Hepatocyte (in vitro differentiated cells): Measurements from ENCODE around the gene TRAPPC12. TPM values are rescaled to one million over a fixed set of nuclear protein-coding genes. Genes with fewer than 3 reads are reported as not detected.

Source experiments
- DNase-seq: peaks from one replicate; pipeline ENCODE4 v3.0.0-alpha.2; 2016; ENCODE audit warnings: low spot score
- H2AFZ ChIP-seq: fragments of 200-600 bp; sonication (generic); 2 replicates; pipeline ENCODE4 v1.6.0; 2016; ENCODE audit warnings: antibody characterized with exemption, mild to moderate bottlenecking
- H3K27ac ChIP-seq: fragments of 200-600 bp; sonication (generic); 2 replicates; pipeline ENCODE4 v1.5.1; 2016; ENCODE audit warnings: mild to moderate bottlenecking
- H3K27me3 ChIP-seq: fragments of 200-600 bp; sonication (generic); 2 replicates; pipeline ENCODE4 v1.6.1; 2016
- H3K36me3 ChIP-seq: fragments of 200-600 bp; sonication (generic); replicated peaks from 2 replicates; pipeline ENCODE4 v1.5.1; 2016; ENCODE audit warnings: low read depth; ENCODE audit not compliant: insufficient read depth
- H3K4me1 ChIP-seq: fragments of 200-600 bp; sonication (generic); 2 replicates; pipeline ENCODE4 v1.5.1; 2016; ENCODE audit warnings: mild to moderate bottlenecking, moderate library complexity; ENCODE audit not compliant: insufficient read depth
- H3K4me2 ChIP-seq: fragments of 200-600 bp; sonication (generic); 2 replicates; pipeline ENCODE4 v1.6.0; 2016
- H3K4me3 ChIP-seq: fragments of 200-600 bp; sonication (generic); 2 replicates; pipeline ENCODE4 v1.5.1; 2016; ENCODE audit warnings: mild to moderate bottlenecking
- H3K79me2 ChIP-seq: fragments of 200-600 bp; sonication (generic); 2 replicates; pipeline ENCODE4 v1.6.0; 2017; ENCODE audit warnings: mild to moderate bottlenecking
- H3K9me2 ChIP-seq: fragments of 200-600 bp; sonication (generic); replicated peaks from 2 replicates; pipeline ENCODE4 v1.6.0; 2017; ENCODE audit warnings: mild to moderate bottlenecking; ENCODE audit not compliant: insufficient read depth
- H3K9me3 ChIP-seq: fragments of 200-600 bp; sonication (generic); 2 replicates; pipeline ENCODE4 v1.5.1; 2016; ENCODE audit warnings: low read depth, mild to moderate bottlenecking
- H4K20me1 ChIP-seq: fragments of 200-600 bp; sonication (generic); 2 replicates; pipeline ENCODE4 v1.6.0; 2016; ENCODE audit warnings: mild to moderate bottlenecking; ENCODE audit not compliant: insufficient read depth, poor library complexity, severe bottlenecking
- EZH2 ChIP-seq: fragments of 200-600 bp; sonication (generic); IDR thresholded peaks from 2 replicates; pipeline ENCODE4 v1.6.1; 2016; ENCODE audit warnings: antibody characterized with exemption, mild to moderate bottlenecking, borderline replicate concordance
- EZH2phosphoT487 ChIP-seq: fragments of 200-600 bp; sonication (generic); IDR thresholded peaks from one replicate; pipeline ENCODE4 v1.6.1; 2018; ENCODE audit warnings: antibody characterized with exemption, mild to moderate bottlenecking, low read depth, moderate library complexity; ENCODE audit not compliant: unreplicated experiment, severe bottlenecking
- WGBS: methylation state at CpG from one replicate; pipeline ENCODE4 v1.1.6; 2016; ENCODE audit warnings: low lambda C conversion rate; ENCODE audit errors: missing lambda C conversion rate; 5-methylcytosine and 5-hydroxymethylcytosine counted together
- polyA plus RNA-seq: library from polyadenylated mRNA; unstranded; fragments of >200 nt; fragmentation: Nextera tagmentation; extraction: Ambion mirVana; gene quantifications from 2 replicates; pipeline ENCODE4 v1.2.1, GENCODE V29; 2016
- total RNA-seq: library from RNA; depleted of rRNA; stranded (reverse); fragments of >200 nt; gene quantifications from 2 replicates; pipeline ENCODE4 v1.2.3, GENCODE V29; 2014
- TF ChIP-seq, protein P1 (sequence below): fragments of 200-600 bp; sonication (generic); IDR thresholded peaks from 2 replicates; pipeline ENCODE4 v1.5.1; 2016; ENCODE audit warnings: antibody characterized with exemption, mild to moderate bottlenecking; ENCODE audit not compliant: poor library complexity

The TRAPPC12 gene
- total RNA-seq (38.7 and 61.2 TPM in 2 replicates), polyA plus RNA-seq (49.3 and 66.5 TPM in 2 replicates)

DNA sequence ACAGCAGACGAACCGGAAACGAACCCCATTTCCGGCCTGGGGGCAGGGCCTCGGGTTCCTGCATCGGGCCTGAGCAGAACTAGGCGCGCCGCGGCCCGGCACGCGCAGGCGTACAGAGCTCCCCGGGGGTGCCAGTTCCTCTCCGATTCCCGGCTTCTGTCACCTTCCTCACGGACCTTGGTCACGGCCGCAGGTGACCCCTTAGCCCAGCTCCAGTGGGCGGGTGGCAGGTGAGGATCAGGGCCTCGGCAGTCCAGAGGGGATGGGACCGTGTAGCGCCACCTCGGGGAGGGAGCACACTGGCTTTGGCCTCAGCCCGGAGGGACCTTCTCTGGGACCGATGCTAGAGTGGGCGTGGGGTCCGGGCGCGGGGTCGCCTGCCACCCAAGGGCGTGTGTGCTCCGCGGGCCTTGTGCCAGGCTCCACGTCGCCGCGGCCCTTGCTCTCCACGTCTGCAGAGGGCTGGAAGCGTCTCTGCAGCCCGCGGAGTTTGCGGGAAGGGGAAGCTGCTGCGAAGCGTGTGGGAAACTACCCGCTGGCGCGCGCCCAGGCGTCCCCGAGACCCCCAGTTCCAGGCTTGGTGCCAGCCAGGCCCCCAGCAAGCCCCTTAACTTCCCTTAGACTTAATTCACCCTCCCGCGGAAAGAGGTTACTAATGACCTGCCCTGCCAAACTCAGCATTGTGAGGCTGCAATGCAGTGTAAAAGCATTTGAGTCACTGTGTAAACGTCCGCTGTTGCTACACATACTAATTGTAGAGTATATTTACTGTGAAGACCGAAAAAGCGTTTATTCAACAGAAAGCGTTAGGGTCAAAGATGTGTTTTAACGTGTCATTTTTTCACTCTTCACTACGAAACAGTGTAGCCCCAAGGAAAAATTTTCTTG is at the start of gene TRAPPC12:
TRAPPC12 (plus strand) TSS at position 48 of the 888 bp plus-strand sequence. CDS start 7,930 bp downstream, outside the sequence.
- H3K4me1 ChIP-seq = peaks cover 20% of the 10 kb centered on the region
- no peaks in the 10 kb centered on the region for H3K27me3 ChIP-seq
- H3K36me3 ChIP-seq = no peaks in the 10 kb centered on the region
- TF ChIP-seq EZH2 (no peak), EZH2phosphoT487 (no peak)
- TF ChIP-seq, protein P1, sequence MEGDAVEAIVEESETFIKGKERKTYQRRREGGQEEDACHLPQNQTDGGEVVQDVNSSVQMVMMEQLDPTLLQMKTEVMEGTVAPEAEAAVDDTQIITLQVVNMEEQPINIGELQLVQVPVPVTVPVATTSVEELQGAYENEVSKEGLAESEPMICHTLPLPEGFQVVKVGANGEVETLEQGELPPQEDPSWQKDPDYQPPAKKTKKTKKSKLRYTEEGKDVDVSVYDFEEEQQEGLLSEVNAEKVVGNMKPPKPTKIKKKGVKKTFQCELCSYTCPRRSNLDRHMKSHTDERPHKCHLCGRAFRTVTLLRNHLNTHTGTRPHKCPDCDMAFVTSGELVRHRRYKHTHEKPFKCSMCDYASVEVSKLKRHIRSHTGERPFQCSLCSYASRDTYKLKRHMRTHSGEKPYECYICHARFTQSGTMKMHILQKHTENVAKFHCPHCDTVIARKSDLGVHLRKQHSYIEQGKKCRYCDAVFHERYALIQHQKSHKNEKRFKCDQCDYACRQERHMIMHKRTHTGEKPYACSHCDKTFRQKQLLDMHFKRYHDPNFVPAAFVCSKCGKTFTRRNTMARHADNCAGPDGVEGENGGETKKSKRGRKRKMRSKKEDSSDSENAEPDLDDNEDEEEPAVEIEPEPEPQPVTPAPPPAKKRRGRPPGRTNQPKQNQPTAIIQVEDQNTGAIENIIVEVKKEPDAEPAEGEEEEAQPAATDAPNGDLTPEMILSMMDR = peak; percentile 53
- no peaks in the 10 kb centered on the region for H3K9me3 ChIP-seq
- peak within 1 kb of the TSS; percentile 66 for H2AFZ ChIP-seq
- peaks cover 61% of the 10 kb centered on the region for H3K79me2 ChIP-seq
- peak within 1 kb of the TSS; percentile 91 for H3K27ac ChIP-seq
- H4K20me1 ChIP-seq = no peaks in the 10 kb centered on the region
- no peaks in the 10 kb centered on the region for H3K9me2 ChIP-seq
- H3K4me2 ChIP-seq = peak within 1 kb of the TSS; percentile 79
- peak within 1 kb of the TSS; percentile 56 for H3K4me3 ChIP-seq
- peak; percentile 96 for DNase-seq
- WGBS = 2% methylated on average over 61 of the region's 61 CpGs

DNA sequence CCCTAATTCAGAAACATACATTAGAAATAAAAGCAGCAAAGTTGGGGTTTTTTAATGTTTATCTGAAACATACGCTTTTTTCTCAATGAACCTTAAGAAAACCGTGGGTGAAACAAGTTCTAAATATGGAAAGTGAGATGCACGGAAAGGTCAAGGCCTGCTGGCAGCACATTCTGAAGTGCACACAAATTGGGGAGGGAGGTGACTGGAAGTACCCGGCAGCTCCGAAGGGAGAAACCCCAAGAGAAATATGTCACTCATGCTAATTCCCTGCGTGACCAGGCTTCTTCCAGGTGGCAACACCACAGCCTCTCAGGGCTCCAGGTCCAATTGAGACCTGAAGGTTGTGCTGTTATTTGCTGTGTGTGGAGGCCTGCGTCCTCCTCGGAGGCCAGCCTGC is 47.4 kb upstream of the TRAPPC12 start:
- no peaks in the 10 kb centered on the region for H3K9me3 ChIP-seq
- WGBS = 94% methylated on average over 8 of the region's 8 CpGs
- DNase-seq = no peak
- no peak overlapping the region for H2AFZ ChIP-seq
- no peaks in the 10 kb centered on the region for H3K36me3 ChIP-seq
- no peaks in the 10 kb centered on the region for H4K20me1 ChIP-seq
- no peak overlapping the region for H3K4me2 ChIP-seq
- peaks cover 3% of the 10 kb centered on the region for H3K79me2 ChIP-seq
- no peak overlapping the region for H3K4me3 ChIP-seq
- no peaks in the 10 kb centered on the region for H3K9me2 ChIP-seq
- no peaks in the 10 kb centered on the region for H3K27me3 ChIP-seq
- no peaks in the 10 kb centered on the region for H3K4me1 ChIP-seq
- H3K27ac ChIP-seq = no peak overlapping the region
- no peak for TF ChIP-seq EZH2
- TF ChIP-seq, protein P1 = no peak
- TF ChIP-seq EZH2phosphoT487 = no peak

DNA sequence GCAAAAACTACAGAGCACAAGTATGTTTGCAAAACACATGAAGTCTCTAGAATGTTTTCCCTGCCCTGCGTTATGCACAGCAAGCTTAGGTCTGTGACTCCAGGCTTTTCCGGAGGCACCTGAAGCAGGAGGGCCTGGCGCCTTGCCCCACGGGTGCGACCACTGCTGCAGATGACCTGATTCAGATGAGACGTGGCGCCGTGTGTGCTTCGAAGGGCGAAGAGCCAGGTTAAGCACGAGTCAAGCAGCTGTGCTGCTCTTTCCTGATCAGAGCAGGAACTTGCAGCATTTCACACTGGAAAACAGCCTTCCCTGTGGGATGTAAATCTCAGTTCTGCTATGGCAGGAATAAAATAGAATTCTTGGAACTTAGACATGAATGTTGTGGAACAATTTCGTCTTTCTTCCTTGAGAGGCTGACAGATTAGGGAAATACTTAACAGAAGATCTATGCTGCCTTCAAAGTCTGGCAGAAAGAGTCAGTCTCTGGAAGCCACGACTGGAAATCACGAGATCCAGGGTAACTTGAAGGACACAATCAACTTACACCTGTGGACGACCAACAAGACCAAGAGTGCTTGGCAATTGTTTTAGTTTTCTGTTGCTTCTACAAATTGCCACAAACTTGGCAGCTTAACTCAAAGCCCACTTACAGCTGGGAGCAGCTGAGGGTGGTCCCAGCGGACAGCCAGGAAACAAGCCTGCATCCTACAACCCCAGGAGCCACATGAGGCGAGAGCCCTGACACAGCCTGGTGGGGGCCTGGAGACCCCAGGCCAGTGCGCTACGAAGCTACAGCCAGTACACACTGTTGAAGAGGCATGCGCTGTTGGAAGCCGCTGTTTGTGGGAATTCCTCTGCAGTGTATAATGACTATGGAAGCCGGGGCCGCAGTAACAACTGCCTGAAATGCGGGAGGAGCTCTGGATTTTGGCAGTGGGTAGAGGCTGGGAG is 44.8 kb upstream of the TRAPPC12 start:
- Histone ChIP-seq H3K79me2 (peaks cover 3% of the 10 kb centered on the region), H3K9me3 (no peaks in the 10 kb centered on the region), H3K27ac (no peak overlapping the region), H3K27me3 (no peaks in the 10 kb centered on the region), H2AFZ (no peak overlapping the region), H3K36me3 (no peaks in the 10 kb centered on the region), H3K9me2 (no peaks in the 10 kb centered on the region), H3K4me1 (no peaks in the 10 kb centered on the region), H4K20me1 (no peaks in the 10 kb centered on the region), H3K4me2 (no peak overlapping the region), H3K4me3 (no peak overlapping the region)
- 94% methylated on average over 24 of the region's 24 CpGs for WGBS
- no peak for DNase-seq
- TF ChIP-seq EZH2 (no peak), EZH2phosphoT487 (no peak)
- TF ChIP-seq, protein P1 = no peak
